ENCODE results near the gene MAP2K6. TPM values are rescaled to one million over a fixed set of nuclear protein-coding genes. Genes with fewer than 3 reads are reported as not detected.

The MAP2K6 gene
- total and polyA plus RNA-seq, 2 of the 8 experiments (the other 6 are each of a cell fraction or from before 2014, with no cell fraction given) = 11.0 to 44.1 TPM

DNA sequence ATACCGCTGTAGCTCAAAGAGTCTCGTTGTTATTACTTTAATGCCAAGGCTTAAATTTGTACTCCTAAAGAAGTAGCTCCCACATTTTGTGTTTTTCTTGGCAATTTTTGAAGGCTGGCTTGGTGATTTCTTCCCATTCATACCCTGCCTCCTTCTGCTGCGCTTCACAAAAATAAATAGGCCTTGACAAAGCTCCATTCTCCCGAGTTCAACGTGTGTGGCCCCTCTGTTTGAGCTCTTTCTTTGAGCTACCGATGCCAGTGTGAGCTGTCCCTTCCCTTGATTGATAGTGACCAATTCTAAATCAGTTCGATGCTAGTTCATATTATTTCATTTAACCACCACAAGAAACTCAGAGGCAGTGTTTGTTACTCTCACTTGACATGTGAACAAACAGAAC lies 96.8 kb downstream of the MAP2K6 start:
- no peaks in the 10 kb centered on the region; a peak in 1 of 4 replicates for H3K9me3 ChIP-seq (ENCODE audit: insufficient read depth in 2 of 2, low read depth in 1 of 2, low read length in 1 of 2)
- H3K4me3 ChIP-seq (ENCODE audit: extremely low read depth in 1 of 4, insufficient read depth in 2 of 4, low read depth in 3 of 4, low read length in 4 of 4) = no peak overlapping the region
- FAIRE-seq (no peak), DNase-seq (ENCODE audit: low read depth in 1 of 2, low spot score in 2 of 2) (no peak)
- ChIA-PET CTCF (ENCODE audit: partially characterized antibody) (interaction anchor here (1.4 to 5.0 kb wide), 3 partner anchors 9 to 116 kb away, joined by 7 to 81 read pairs (median 14); no protein-coding TSS in a partner anchor), POLR2A (ENCODE audit: partially characterized antibody) (interaction anchor here (0.9 kb wide), 1 partner anchor 153 kb away, joined by 4 read pairs; no protein-coding TSS in a partner anchor)
- no peak overlapping the region; a peak in 1 of 4 replicates for H3K4me2 ChIP-seq (ENCODE audit: insufficient read depth in 1 of 2, low read depth in 2 of 2, low read length in 2 of 2)
- no peaks in the 10 kb centered on the region for H3K79me1 ChIP-seq (ENCODE audit: low read depth, low read length)
- H4K91ac ChIP-seq (replicated peaks; ENCODE audit: insufficient read length, low read length) = no peak overlapping the region
- H3K4ac ChIP-seq (replicated peaks; ENCODE audit: insufficient read length, low read depth, low read length) = no peak overlapping the region
- no peak overlapping the region for H3K23ac ChIP-seq (ENCODE audit: insufficient read length)
- 86% methylated on average over 7 of the region's 7 CpGs; no CpG with 5 or more reads in 1 of the 2 experiments for WGBS, 2 experiments (ENCODE audit: extremely low coverage in 1 of 2, insufficient coverage in 1 of 2, insufficient read length in 1 of 2, insufficient replicate concordance in 2 of 2, low coverage in 1 of 2, low lambda C conversion rate in 2 of 2, missing lambda C conversion rate in 1 of 2)
- TF ChIP-seq, protein P1, sequence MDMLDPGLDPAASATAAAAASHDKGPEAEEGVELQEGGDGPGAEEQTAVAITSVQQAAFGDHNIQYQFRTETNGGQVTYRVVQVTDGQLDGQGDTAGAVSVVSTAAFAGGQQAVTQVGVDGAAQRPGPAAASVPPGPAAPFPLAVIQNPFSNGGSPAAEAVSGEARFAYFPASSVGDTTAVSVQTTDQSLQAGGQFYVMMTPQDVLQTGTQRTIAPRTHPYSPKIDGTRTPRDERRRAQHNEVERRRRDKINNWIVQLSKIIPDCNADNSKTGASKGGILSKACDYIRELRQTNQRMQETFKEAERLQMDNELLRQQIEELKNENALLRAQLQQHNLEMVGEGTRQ (IDR thresholded peaks at IDR 0.05; ENCODE audit: low read length) = no peak
- TF ChIP-seq EGR1 (IDR thresholded peaks at IDR 0.05; ENCODE audit: borderline replicate concordance, low read depth, low read length) = no peak
- no peak for TF ChIP-seq SP2 (IDR thresholded peaks at IDR 0.05; ENCODE audit: low read length)
- TF ChIP-seq SIRT6 (IDR thresholded peaks at IDR 0.05; ENCODE audit: low read length) = no peak
- TF ChIP-seq SIN3A (conservative IDR thresholded peaks at IDR 0.05 in 1 of 2, IDR thresholded peaks at IDR 0.05 in 1 of 2; ENCODE audit: low read depth in 1 of 2, low read length in 2 of 2) = no peak
- TF ChIP-seq MAFK (IDR thresholded peaks at IDR 0.05; ENCODE audit: low read depth, low read length) = no peak
- H3K36me3 ChIP-seq (ENCODE audit: control insufficient read depth in 2 of 4, insufficient read depth in 4 of 4, low read length in 3 of 4) = peaks cover 0 to 6% (median 0%) of the 10 kb centered on the region in 4 experiments; a peak in 2 of 8 replicates
- H2BK12ac ChIP-seq (ENCODE audit: low read depth, low read length) = no peak overlapping the region
- H3K79me2 ChIP-seq (ENCODE audit: control insufficient read depth in 1 of 2, insufficient read depth in 2 of 2, low read length in 2 of 2) = no peaks in the 10 kb centered on the region; a peak in 1 of 4 replicates
- H3K23me2 ChIP-seq (ENCODE audit: low read depth, low read length) = no peaks in the 10 kb centered on the region; the same call in 1 of the 2 replicates
- no peak overlapping the region for H3K9ac ChIP-seq (replicated peaks in 1 of 4; ENCODE audit: extremely low read depth in 1 of 4, low read depth in 3 of 4, low read length in 3 of 4)
- H2BK15ac ChIP-seq (ENCODE audit: low read length) = no peak overlapping the region; the same call in 1 of the 2 replicates
- peaks cover 0 to 4% (median 0%) of the 10 kb centered on the region in 4 experiments; a peak in 1 of 7 replicates for H3K4me1 ChIP-seq (replicated peaks in 1 of 4; ENCODE audit: control insufficient read depth in 3 of 4, insufficient read depth in 4 of 4, low read length in 3 of 4)
- H4K20me1 ChIP-seq (replicated peaks in 1 of 2; ENCODE audit: control insufficient read depth in 1 of 2, insufficient read depth in 2 of 2, low read length in 2 of 2) = no peaks in the 10 kb centered on the region
- H3K27me3 ChIP-seq (replicated peaks in 1 of 4; ENCODE audit: control insufficient read depth in 3 of 4, extremely low read depth in 1 of 4, insufficient read depth in 3 of 4, low read length in 3 of 4) = no peaks in the 10 kb centered on the region
- no peak overlapping the region for H3K27ac ChIP-seq (ENCODE audit: low read depth, low read length)
- H3K56ac ChIP-seq (replicated peaks; ENCODE audit: insufficient read length, low read depth, low read length) = no peak overlapping the region
- no peak overlapping the region for H3K18ac ChIP-seq (ENCODE audit: extremely low read depth, low read length)
- H3K14ac ChIP-seq (ENCODE audit: insufficient read length) = no peak overlapping the region
- no peak overlapping the region for H2BK5ac ChIP-seq (ENCODE audit: low read depth, low read length)
- no peak overlapping the region for H2BK120ac ChIP-seq (replicated peaks; ENCODE audit: low read depth, low read length)
- no peak overlapping the region for H2AFZ ChIP-seq (ENCODE audit: low read length)
- H2AK5ac ChIP-seq (ENCODE audit: low read depth, low read length) = no peak overlapping the region
- H4K5ac ChIP-seq (ENCODE audit: insufficient read length, low read depth, low read length) = no peak overlapping the region
- no peak overlapping the region for H2BK20ac ChIP-seq (ENCODE audit: low read length)
- no peak overlapping the region for H4K8ac ChIP-seq (ENCODE audit: extremely low read depth, insufficient read depth, low read length)

Measured in H1 (cell line).